HEK293 (cell line): ENCODE results near the gene SYPL2.
"Not testable (repeated sequence)": the region's sequence is repeated elsewhere in the genome, so short reads cannot be mapped to it uniquely, and the experiment has no call there.

ENCODE experiments used
- CTCF ChIA-PET: fragments of 350-600 bp; formaldehyde crosslinking; extraction: SDS; loops from one replicate; lab custom pipeline; 2021; ENCODE audit warnings: antibody characterized with exemption; lab: Yijun Ruan, JAX
- POLR2A ChIA-PET: fragments of 300-600 bp; formaldehyde crosslinking; extraction: SDS; loops from one replicate; lab custom pipeline; 2020; ENCODE audit warnings: antibody characterized with exemption, inconsistent platforms; lab: Yijun Ruan, JAX
- H3K27ac ChIP-seq: fragments of 200-500 bp; sonication (Bioruptor generic); 2 replicates; pipeline ENCODE4 v1.5.1; 2014; ENCODE audit warnings: low read depth, low read length, control low read depth, inconsistent platforms; ENCODE audit errors: extremely low read depth
- H3K36me3 ChIP-seq, 2 experiments: fragments of 200-500 bp in 1 of 2; sonication (Bioruptor generic) in 1 of 2; 1 replicate in 1 of 2; 2 replicates in 1 of 2; pipeline ENCODE4 v1.5.1; 2014 to 2017; ENCODE audit warnings: inconsistent platforms in 2 of 2, low read length in 2 of 2; ENCODE audit not compliant: control insufficient read depth in 2 of 2, insufficient read depth in 1 of 2
- H3K4me1 ChIP-seq: fragments of 200-500 bp; sonication (Bioruptor generic); 2 replicates; pipeline ENCODE4 v1.5.1; 2014; ENCODE audit warnings: mild to moderate bottlenecking, low read length, inconsistent platforms; ENCODE audit not compliant: control insufficient read depth, insufficient read depth
- H3K4me3 ChIP-seq: 2 replicates; pipeline ENCODE4 v1.5.1; 2011; ENCODE audit warnings: low read depth, mild to moderate bottlenecking, control low read depth, low read length, moderate library complexity
- H3K9me3 ChIP-seq: fragments of 200-500 bp; sonication (Bioruptor generic); 2 replicates; pipeline ENCODE4 v1.5.1; 2014; ENCODE audit warnings: low read depth, low read length, inconsistent platforms; ENCODE audit not compliant: control insufficient read depth, insufficient read depth
- GLIS2 ChIP-seq: fragments of 450-650 bp; formaldehyde crosslinking; IDR thresholded peaks from 2 replicates; pipeline ENCODE4 v1.5.1; 2016; ENCODE audit warnings: missing biosample characterization, missing genetic modification characterization
- OSR2 ChIP-seq: fragments of 450-650 bp; formaldehyde crosslinking; IDR thresholded peaks from 2 replicates; pipeline ENCODE4 v1.5.1; 2016; ENCODE audit warnings: missing biosample characterization, missing genetic modification characterization
- SETDB1 ChIP-seq: IDR thresholded peaks from one replicate; pipeline ENCODE4 v1.6.1; 2017; ENCODE audit warnings: mild to moderate bottlenecking, low read length, moderate library complexity, mixed read lengths; ENCODE audit not compliant: insufficient read length
- ZNF155 ChIP-seq: fragments of 450-650 bp; formaldehyde crosslinking; IDR thresholded peaks from 2 replicates; pipeline ENCODE4 v1.5.1; 2016; ENCODE audit warnings: missing biosample characterization, missing genetic modification characterization
- ZNF157 ChIP-seq: fragments of 450-650 bp; formaldehyde crosslinking; IDR thresholded peaks from 2 replicates; pipeline ENCODE4 v1.5.1; 2016; ENCODE audit warnings: missing biosample characterization, missing genetic modification characterization
- ZNF184 ChIP-seq: fragments of 450-650 bp; IDR thresholded peaks from 2 replicates; pipeline ENCODE4 v1.5.1; 2018; ENCODE audit warnings: missing biosample characterization, mild to moderate bottlenecking, missing genetic modification characterization
- ZNF19 ChIP-seq: fragments of 450-650 bp; formaldehyde crosslinking; IDR thresholded peaks from 2 replicates; pipeline ENCODE4; 2016; ENCODE audit warnings: missing biosample characterization, missing genetic modification characterization, low read depth
- ZNF239 ChIP-seq: fragments of 450-650 bp; formaldehyde crosslinking; IDR thresholded peaks from 2 replicates; pipeline ENCODE4 v1.5.1; 2016; ENCODE audit warnings: missing biosample characterization, missing genetic modification characterization
- ZNF280D ChIP-seq: fragments of 450-650 bp; formaldehyde crosslinking; IDR thresholded peaks from 2 replicates; pipeline ENCODE4 v1.5.1; 2016; ENCODE audit warnings: missing biosample characterization, missing genetic modification characterization
- ZNF292 ChIP-seq: fragments of 450-650 bp; formaldehyde crosslinking; IDR thresholded peaks from 2 replicates; pipeline ENCODE4 v1.5.1; 2016; ENCODE audit warnings: low read depth, missing biosample characterization, missing genetic modification characterization, borderline replicate concordance
- ZNF37A ChIP-seq: fragments of 450-650 bp; IDR thresholded peaks from 2 replicates; pipeline ENCODE4 v1.5.1; 2018; ENCODE audit warnings: missing biosample characterization, missing genetic modification characterization
- ZNF398 ChIP-seq: fragments of 450-650 bp; formaldehyde crosslinking; IDR thresholded peaks from 2 replicates; pipeline ENCODE4 v1.5.1; 2017; ENCODE audit warnings: missing biosample characterization, missing genetic modification characterization
- ZNF426 ChIP-seq: fragments of 450-650 bp; formaldehyde crosslinking; IDR thresholded peaks from 2 replicates; pipeline ENCODE4 v1.5.1; 2017; ENCODE audit warnings: missing biosample characterization, missing genetic modification characterization, mild to moderate bottlenecking, inconsistent platforms, moderate library complexity
- ZNF433 ChIP-seq: fragments of 450-650 bp; formaldehyde crosslinking; IDR thresholded peaks from 2 replicates; pipeline ENCODE4 v1.5.1; 2016; ENCODE audit warnings: missing biosample characterization, missing genetic modification characterization, low read depth
- ZNF449 ChIP-seq: fragments of 450-650 bp; formaldehyde crosslinking; IDR thresholded peaks from 2 replicates; pipeline ENCODE4 v1.5.1; 2017; ENCODE audit warnings: missing biosample characterization, mild to moderate bottlenecking, missing genetic modification characterization, moderate library complexity
- ZNF558 ChIP-seq: fragments of 450-650 bp; formaldehyde crosslinking; IDR thresholded peaks from 2 replicates; pipeline ENCODE4 v1.5.1; 2016; ENCODE audit warnings: missing biosample characterization, missing genetic modification characterization
- ZNF645 ChIP-seq: fragments of 450-650 bp; formaldehyde crosslinking; IDR thresholded peaks from 2 replicates; pipeline ENCODE4; 2016; ENCODE audit warnings: missing biosample characterization, missing genetic modification characterization
- ZNF654 ChIP-seq: fragments of 450-650 bp; formaldehyde crosslinking; IDR thresholded peaks from 2 replicates; pipeline ENCODE4 v1.5.1; 2016; ENCODE audit warnings: low read depth, missing biosample characterization, missing genetic modification characterization
- ZNF830 ChIP-seq: fragments of 450-650 bp; IDR thresholded peaks from 2 replicates; pipeline ENCODE4 v1.5.0; 2018; ENCODE audit warnings: missing biosample characterization, missing genetic modification characterization, low read depth, mild to moderate bottlenecking, moderate library complexity
- ZSCAN18 ChIP-seq: fragments of 450-650 bp; formaldehyde crosslinking; IDR thresholded peaks from 2 replicates; pipeline ENCODE4 v1.5.1; 2016; ENCODE audit warnings: missing biosample characterization, missing genetic modification characterization

The SYPL2 gene

GRCh38 chr1:109444346-109444745, 22.0 kb upstream of the SYPL2 start (continued):
- TF ChIP-seq ZNF830 (no peak), ZNF645 (tag by site-specific recombination) (no peak), ZNF292 (tag by site-specific recombination) (no peak), OSR2 (tag by site-specific recombination) (no peak), ZNF239 (tag by site-specific recombination) (no peak), ZNF558 (tag by site-specific recombination) (no peak), ZNF398 (tag by site-specific recombination) (no peak), ZNF184 (no peak), ZNF426 (tag by site-specific recombination) (no peak)

- CTCF ChIA-PET, H3K4me3 ChIP-seq, H3K27ac ChIP-seq, H3K36me3 ChIP-seq, H3K9me3 ChIP-seq, H3K4me1 ChIP-seq, POLR2A ChIA-PET: not testable (repeated sequence)
Observed at GRCh38 chr1:109445949-109446695, 20.2 kb upstream of the SYPL2 start.

GRCh38 chr1:109447524-109447923, 18.8 kb upstream of the SYPL2 start:
- Histone ChIP-seq H3K27ac (no peak overlapping the region), H3K4me3 (no peak overlapping the region), H3K4me1 (no peaks in the 10 kb centered on the region), H3K36me3 (no peaks in the 10 kb centered on the region), H3K9me3 (no peaks in the 10 kb centered on the region)
- ChIA-PET CTCF (interaction anchor here (0.8 kb wide), 1 partner anchor 39 kb away, joined by 3 read pairs; no protein-coding TSS in a partner anchor), POLR2A (interaction anchor here (0.6 kb wide), 1 partner anchor 36 kb away, joined by 6 read pairs; the partner anchor contains the start of gene ATXN7L2)
- TF ChIP-seq ZNF654 (tag by site-specific recombination), result no peak
- no peak for TF ChIP-seq ZNF155
- no peak for TF ChIP-seq ZSCAN18 (tag by site-specific recombination)
- no peak for TF ChIP-seq ZNF157 (tag by site-specific recombination)
- TF ChIP-seq ZNF433, result no peak
- TF ChIP-seq ZNF19 (tag by site-specific recombination), result no peak
- no peak for TF ChIP-seq ZNF37A (tag by site-specific recombination)
- TF ChIP-seq SETDB1, result no peak
- no peak for TF ChIP-seq GLIS2
- TF ChIP-seq ZNF280D (tag by site-specific recombination), result no peak
- TF ChIP-seq ZNF449, result no peak
- TF ChIP-seq ZNF830, result no peak
- no peak for TF ChIP-seq ZNF398 (tag by site-specific recombination)
